ENCODE results near the gene CCR7. TPM values are rescaled to one million over a fixed set of nuclear protein-coding genes. Genes with fewer than 3 reads are reported as not detected.

The CCR7 gene
- total and polyA plus RNA-seq, 2 of the 13 experiments (the other 11 are each of a cell fraction or from before 2014, with no cell fraction given): 0.04 to 0.53 TPM

DNA sequence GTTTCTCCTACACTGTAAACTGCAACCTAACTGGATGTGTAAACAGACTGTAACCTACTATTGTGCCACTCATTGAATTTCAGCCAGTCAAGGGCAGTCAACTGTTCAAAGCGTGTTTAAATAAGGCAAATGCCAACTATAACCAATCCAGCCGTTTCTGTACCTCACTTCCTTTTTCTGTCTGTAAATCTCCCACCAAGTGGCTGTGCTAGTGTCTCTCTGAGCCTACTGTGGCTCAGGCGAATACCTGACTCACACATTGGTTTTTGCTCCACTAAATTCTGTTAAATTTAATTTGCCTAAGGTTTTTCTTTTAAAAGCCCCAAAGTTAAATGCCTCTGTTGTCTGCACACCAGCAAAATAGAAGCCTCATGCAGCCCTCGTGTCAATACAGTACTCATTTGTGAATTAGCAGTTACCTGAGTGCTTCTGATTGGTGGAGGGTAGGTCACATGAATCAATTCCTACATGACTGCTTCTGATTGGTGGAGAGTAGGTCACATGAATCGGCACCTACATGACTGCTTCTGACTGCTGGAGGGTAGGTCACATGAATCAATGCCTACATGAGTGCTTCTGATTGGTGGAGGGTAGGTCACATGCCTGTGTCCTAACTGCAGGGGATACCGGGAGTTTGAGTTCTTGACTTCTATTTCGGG, 31.1 kb upstream of the CCR7 start (continued):
- TF ChIP-seq, protein P1, sequence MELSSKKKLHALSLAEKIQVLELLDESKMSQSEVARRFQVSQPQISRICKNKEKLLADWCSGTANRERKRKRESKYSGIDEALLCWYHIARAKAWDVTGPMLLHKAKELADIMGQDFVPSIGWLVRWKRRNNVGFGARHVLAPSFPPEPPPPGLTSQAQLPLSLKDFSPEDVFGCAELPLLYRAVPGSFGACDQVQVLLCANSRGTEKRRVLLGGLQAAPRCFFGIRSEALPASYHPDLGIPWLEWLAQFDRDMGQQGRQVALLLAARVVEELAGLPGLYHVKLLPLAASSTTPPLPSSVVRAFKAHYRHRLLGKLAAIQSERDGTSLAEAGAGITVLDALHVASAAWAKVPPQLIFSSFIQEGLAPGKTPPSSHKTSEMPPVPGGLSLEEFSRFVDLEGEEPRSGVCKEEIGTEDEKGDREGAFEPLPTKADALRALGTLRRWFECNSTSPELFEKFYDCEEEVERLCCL (CRISPR knock-in tag; IDR thresholded peaks at IDR 0.05; ENCODE audit: borderline replicate concordance): no peak
- TF ChIP-seq PHB2 (IDR thresholded peaks at IDR 0.05; ENCODE audit: partially characterized antibody) (no peak), RAD51 (IDR thresholded peaks at IDR 0.05; ENCODE audit: borderline replicate concordance) (peak; percentile 75), ZNF296 (CRISPR knock-in tag; conservative IDR thresholded peaks at IDR 0.05) (no peak), TP53 (CRISPR knock-in tag; conservative IDR thresholded peaks at IDR 0.05) (no peak), NFYB (CRISPR knock-in tag; IDR thresholded peaks at IDR 0.05) (peak; percentile 72), FOSL1 (CRISPR knock-in tag; IDR thresholded peaks at IDR 0.05; ENCODE audit: borderline replicate concordance) (no peak), ZMYM4 (CRISPR knock-in tag; IDR thresholded peaks at IDR 0.05) (0 out of 2 replicates have a peak, but pooled peaks have one; percentile 17), ZNF777 (CRISPR knock-in tag; IDR thresholded peaks at IDR 0.05) (no peak), ZFYVE20 (CRISPR knock-in tag; IDR thresholded peaks at IDR 0.05; ENCODE audit: borderline replicate concordance, low read depth) (no peak), KAT2B (IDR thresholded peaks at IDR 0.05; ENCODE audit: borderline replicate concordance, low read depth, low read length) (no peak), SKI (IDR thresholded peaks at IDR 0.05; ENCODE audit: partially characterized antibody) (no peak)
- TF ChIP-seq, protein P2, sequence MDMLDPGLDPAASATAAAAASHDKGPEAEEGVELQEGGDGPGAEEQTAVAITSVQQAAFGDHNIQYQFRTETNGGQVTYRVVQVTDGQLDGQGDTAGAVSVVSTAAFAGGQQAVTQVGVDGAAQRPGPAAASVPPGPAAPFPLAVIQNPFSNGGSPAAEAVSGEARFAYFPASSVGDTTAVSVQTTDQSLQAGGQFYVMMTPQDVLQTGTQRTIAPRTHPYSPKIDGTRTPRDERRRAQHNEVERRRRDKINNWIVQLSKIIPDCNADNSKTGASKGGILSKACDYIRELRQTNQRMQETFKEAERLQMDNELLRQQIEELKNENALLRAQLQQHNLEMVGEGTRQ (IDR thresholded peaks at IDR 0.05; ENCODE audit: low read depth, low read length): peak; percentile 82
- TF ChIP-seq, protein P2 (CRISPR knock-in tag; IDR thresholded peaks at IDR 0.05; ENCODE audit: borderline replicate concordance): peak; percentile 78; the same call in 1 of the 2 replicates
- TF ChIP-seq, protein P3, sequence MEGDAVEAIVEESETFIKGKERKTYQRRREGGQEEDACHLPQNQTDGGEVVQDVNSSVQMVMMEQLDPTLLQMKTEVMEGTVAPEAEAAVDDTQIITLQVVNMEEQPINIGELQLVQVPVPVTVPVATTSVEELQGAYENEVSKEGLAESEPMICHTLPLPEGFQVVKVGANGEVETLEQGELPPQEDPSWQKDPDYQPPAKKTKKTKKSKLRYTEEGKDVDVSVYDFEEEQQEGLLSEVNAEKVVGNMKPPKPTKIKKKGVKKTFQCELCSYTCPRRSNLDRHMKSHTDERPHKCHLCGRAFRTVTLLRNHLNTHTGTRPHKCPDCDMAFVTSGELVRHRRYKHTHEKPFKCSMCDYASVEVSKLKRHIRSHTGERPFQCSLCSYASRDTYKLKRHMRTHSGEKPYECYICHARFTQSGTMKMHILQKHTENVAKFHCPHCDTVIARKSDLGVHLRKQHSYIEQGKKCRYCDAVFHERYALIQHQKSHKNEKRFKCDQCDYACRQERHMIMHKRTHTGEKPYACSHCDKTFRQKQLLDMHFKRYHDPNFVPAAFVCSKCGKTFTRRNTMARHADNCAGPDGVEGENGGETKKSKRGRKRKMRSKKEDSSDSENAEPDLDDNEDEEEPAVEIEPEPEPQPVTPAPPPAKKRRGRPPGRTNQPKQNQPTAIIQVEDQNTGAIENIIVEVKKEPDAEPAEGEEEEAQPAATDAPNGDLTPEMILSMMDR (CRISPR knock-in tag; IDR thresholded peaks at IDR 0.05): no peak
- TF ChIP-seq, protein P4, sequence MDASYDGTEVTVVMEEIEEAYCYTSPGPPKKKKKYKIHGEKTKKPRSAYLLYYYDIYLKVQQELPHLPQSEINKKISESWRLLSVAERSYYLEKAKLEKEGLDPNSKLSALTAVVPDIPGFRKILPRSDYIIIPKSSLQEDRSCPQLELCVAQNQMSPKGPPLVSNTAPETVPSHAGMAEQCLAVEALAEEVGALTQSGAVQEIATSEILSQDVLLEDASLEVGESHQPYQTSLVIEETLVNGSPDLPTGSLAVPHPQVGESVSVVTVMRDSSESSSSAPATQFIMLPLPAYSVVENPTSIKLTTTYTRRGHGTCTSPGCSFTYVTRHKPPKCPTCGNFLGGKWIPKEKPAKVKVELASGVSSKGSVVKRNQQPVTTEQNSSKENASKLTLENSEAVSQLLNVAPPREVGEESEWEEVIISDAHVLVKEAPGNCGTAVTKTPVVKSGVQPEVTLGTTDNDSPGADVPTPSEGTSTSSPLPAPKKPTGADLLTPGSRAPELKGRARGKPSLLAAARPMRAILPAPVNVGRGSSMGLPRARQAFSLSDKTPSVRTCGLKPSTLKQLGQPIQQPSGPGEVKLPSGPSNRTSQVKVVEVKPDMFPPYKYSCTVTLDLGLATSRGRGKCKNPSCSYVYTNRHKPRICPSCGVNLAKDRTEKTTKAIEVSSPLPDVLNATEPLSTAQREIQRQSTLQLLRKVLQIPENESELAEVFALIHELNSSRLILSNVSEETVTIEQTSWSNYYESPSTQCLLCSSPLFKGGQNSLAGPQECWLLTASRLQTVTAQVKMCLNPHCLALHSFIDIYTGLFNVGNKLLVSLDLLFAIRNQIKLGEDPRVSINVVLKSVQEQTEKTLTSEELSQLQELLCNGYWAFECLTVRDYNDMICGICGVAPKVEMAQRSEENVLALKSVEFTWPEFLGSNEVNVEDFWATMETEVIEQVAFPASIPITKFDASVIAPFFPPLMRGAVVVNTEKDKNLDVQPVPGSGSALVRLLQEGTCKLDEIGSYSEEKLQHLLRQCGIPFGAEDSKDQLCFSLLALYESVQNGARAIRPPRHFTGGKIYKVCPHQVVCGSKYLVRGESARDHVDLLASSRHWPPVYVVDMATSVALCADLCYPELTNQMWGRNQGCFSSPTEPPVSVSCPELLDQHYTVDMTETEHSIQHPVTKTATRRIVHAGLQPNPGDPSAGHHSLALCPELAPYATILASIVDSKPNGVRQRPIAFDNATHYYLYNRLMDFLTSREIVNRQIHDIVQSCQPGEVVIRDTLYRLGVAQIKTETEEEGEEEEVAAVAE (CRISPR knock-in tag; IDR thresholded peaks at IDR 0.05; ENCODE audit: borderline replicate concordance): peak; percentile 97
- TF ChIP-seq, protein P5, sequence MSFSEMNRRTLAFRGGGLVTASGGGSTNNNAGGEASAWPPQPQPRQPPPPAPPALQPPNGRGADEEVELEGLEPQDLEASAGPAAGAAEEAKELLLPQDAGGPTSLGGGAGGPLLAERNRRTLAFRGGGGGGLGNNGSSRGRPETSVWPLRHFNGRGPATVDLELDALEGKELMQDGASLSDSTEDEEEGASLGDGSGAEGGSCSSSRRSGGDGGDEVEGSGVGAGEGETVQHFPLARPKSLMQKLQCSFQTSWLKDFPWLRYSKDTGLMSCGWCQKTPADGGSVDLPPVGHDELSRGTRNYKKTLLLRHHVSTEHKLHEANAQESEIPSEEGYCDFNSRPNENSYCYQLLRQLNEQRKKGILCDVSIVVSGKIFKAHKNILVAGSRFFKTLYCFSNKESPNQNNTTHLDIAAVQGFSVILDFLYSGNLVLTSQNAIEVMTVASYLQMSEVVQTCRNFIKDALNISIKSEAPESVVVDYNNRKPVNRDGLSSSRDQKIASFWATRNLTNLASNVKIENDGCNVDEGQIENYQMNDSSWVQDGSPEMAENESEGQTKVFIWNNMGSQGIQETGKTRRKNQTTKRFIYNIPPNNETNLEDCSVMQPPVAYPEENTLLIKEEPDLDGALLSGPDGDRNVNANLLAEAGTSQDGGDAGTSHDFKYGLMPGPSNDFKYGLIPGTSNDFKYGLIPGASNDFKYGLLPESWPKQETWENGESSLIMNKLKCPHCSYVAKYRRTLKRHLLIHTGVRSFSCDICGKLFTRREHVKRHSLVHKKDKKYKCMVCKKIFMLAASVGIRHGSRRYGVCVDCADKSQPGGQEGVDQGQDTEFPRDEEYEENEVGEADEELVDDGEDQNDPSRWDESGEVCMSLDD (CRISPR knock-in tag; IDR thresholded peaks at IDR 0.05; ENCODE audit: borderline replicate concordance): no peak
